Neural cell (in vitro differentiated cells): ENCODE results near the gene NDST4. TPM values are rescaled to one million over a fixed set of nuclear protein-coding genes. Genes with fewer than 3 reads are reported as not detected.
A peak's percentile ranks its signal among the peaks of the same experiment; 100 is the strongest.

ENCODE experiments used
- H2AFZ ChIP-seq: fragments of 200-600, 300-800 bp; sonication (generic), shearing (Covaris generic); 2 replicates; pipeline ENCODE4 v1.6.0; 2014; ENCODE audit warnings: low read depth, mild to moderate bottlenecking, antibody characterized with exemption, low read length, moderate library complexity
- H3F3A ChIP-seq: fragments of 200-600 bp; shearing (Covaris generic); 2 replicates; pipeline ENCODE4 v1.6.1; 2016; ENCODE audit warnings: mild to moderate bottlenecking, moderate library complexity, mixed read lengths, antibody characterized with exemption, low read length; ENCODE audit not compliant: insufficient read depth, poor library complexity, severe bottlenecking
- H3K27ac ChIP-seq: fragments of 200-600, 300-800 bp; sonication (generic), shearing (Covaris generic); 2 replicates; pipeline ENCODE4 v1.5.1; 2014; ENCODE audit warnings: mild to moderate bottlenecking, low read length, moderate library complexity
- H3K27me3 ChIP-seq: fragments of 300-800, 200-600 bp; sonication (generic), shearing (Covaris generic); 2 replicates; pipeline ENCODE4 v1.6.0; 2014; ENCODE audit warnings: mild to moderate bottlenecking, low read depth, low read length, moderate library complexity; ENCODE audit not compliant: insufficient read depth
- H3K36me3 ChIP-seq: fragments of 300-800, 200-600 bp; sonication (generic), shearing (Covaris generic); 2 replicates; pipeline ENCODE4 v1.5.1; 2014; ENCODE audit warnings: mild to moderate bottlenecking, antibody characterized with exemption, low read length, moderate library complexity; ENCODE audit not compliant: insufficient read depth
- H3K4me2 ChIP-seq: fragments of 300-800, 200-600 bp; sonication (generic), shearing (Covaris generic); 2 replicates; pipeline ENCODE4 v1.6.0; 2014; ENCODE audit warnings: mild to moderate bottlenecking, low read length
- H3K4me3 ChIP-seq: fragments of 300-800, 200-600 bp; sonication (generic), shearing (Covaris generic); 2 replicates; pipeline ENCODE4 v1.5.1; 2014; ENCODE audit warnings: mild to moderate bottlenecking, low read length, moderate library complexity
- H3K79me2 ChIP-seq: fragments of 200-600 bp; shearing (Covaris generic); replicated peaks from 2 replicates; pipeline ENCODE4 v1.6.0; 2014; ENCODE audit warnings: mild to moderate bottlenecking, low read length, moderate library complexity; ENCODE audit not compliant: insufficient read depth
- H3K9ac ChIP-seq: fragments of 300-800, 200-600 bp; sonication (generic), shearing (Covaris generic); 2 replicates; pipeline ENCODE4 v1.6.1; 2016; ENCODE audit warnings: mild to moderate bottlenecking, low read length, mixed read lengths
- H3K9me2 ChIP-seq: fragments of 200-600 bp; shearing (Covaris generic); 2 replicates; pipeline ENCODE4 v1.6.1; 2016; ENCODE audit warnings: mild to moderate bottlenecking, low read length, mixed read lengths; ENCODE audit not compliant: insufficient read depth
- H3K9me3 ChIP-seq: fragments of 200-600, 300-800 bp; sonication (generic), shearing (Covaris generic); 2 replicates; pipeline ENCODE4 v1.6.1; 2016; ENCODE audit warnings: mild to moderate bottlenecking, mixed run types, low read length, moderate library complexity, mixed read lengths
- H4K20me1 ChIP-seq: fragments of 200-600 bp; shearing (Covaris generic); 2 replicates; pipeline ENCODE4 v1.6.1; 2016; ENCODE audit warnings: mild to moderate bottlenecking, mixed run types; ENCODE audit not compliant: insufficient read depth
- CTCF ChIP-seq: fragments of 450-650 bp; IDR thresholded peaks from 2 replicates; pipeline ENCODE4 v1.5.1; 2014; ENCODE audit warnings: antibody characterized with exemption, mild to moderate bottlenecking, moderate library complexity; ENCODE audit not compliant: poor library complexity, severe bottlenecking
- EP300 ChIP-seq: fragments of 450-650 bp; conservative IDR thresholded peaks from 2 replicates; pipeline ENCODE4 v1.6.1; 2014; ENCODE audit warnings: antibody characterized with exemption, mild to moderate bottlenecking, moderate library complexity; ENCODE audit not compliant: poor library complexity, severe bottlenecking
- EZH2 ChIP-seq: fragments of 200-600, 300-800 bp; shearing (Covaris generic), sonication (generic); IDR thresholded peaks from 2 replicates; pipeline ENCODE4 v1.6.1; 2014; ENCODE audit warnings: antibody characterized with exemption, low read length, borderline replicate concordance, mild to moderate bottlenecking; ENCODE audit not compliant: insufficient read depth, poor library complexity, severe bottlenecking
- MXI1 ChIP-seq: fragments of 450-650 bp; conservative IDR thresholded peaks from 2 replicates; pipeline ENCODE4 v1.6.1; 2014; ENCODE audit warnings: antibody characterized with exemption, mild to moderate bottlenecking; ENCODE audit not compliant: poor library complexity, severe bottlenecking
- POLR2AphosphoS5 ChIP-seq: IDR thresholded peaks from 2 replicates; pipeline ENCODE4 v1.6.1; 2012
- RAD21 ChIP-seq: fragments of 450-650 bp; conservative IDR thresholded peaks from 2 replicates; pipeline ENCODE4 v1.6.1; 2014; ENCODE audit warnings: antibody characterized with exemption, mild to moderate bottlenecking, moderate library complexity
- REST ChIP-seq: IDR thresholded peaks from 2 replicates; pipeline ENCODE4 v1.6.1; 2012; ENCODE audit warnings: borderline replicate concordance
- SMC3 ChIP-seq: fragments of 450-650 bp; conservative IDR thresholded peaks from 2 replicates; pipeline ENCODE4 v1.6.1; 2014; ENCODE audit warnings: antibody characterized with exemption, mild to moderate bottlenecking, moderate library complexity; ENCODE audit not compliant: poor library complexity
- TAF1 ChIP-seq: IDR thresholded peaks from 2 replicates; pipeline ENCODE4 v1.6.1; 2012; ENCODE audit warnings: low read depth
- polyA minus RNA-seq: library from RNA; depleted of rRNA, polyadenylated mRNA; stranded (reverse); fragments of >200 nt; gene quantifications from 2 replicates; pipeline ENCODE4 v1.2.3, GENCODE V29; 2014
- polyA plus RNA-seq: library from polyadenylated mRNA; depleted of rRNA; stranded (reverse); fragments of >200 nt; gene quantifications from 2 replicates; pipeline ENCODE4 v1.2.3, GENCODE V29; 2014

NDST4 gene
- polyA plus RNA-seq (1.3 and 2.3 TPM in 2 replicates), polyA minus RNA-seq (12.4 and 14.1 TPM in 2 replicates)

- peak; percentile 73 for TF ChIP-seq REST
- peak; percentile 65 for TF ChIP-seq RAD21
- peak; percentile 49 for TF ChIP-seq CTCF
- TF ChIP-seq EZH2: no peak
- TF ChIP-seq MXI1: no peak
- peak; percentile 78 for TF ChIP-seq POLR2AphosphoS5
- peak; percentile 81 for TF ChIP-seq EP300
- peak; percentile 43 for TF ChIP-seq TAF1
- TF ChIP-seq SMC3: peak; percentile 66
- no peaks in the 10 kb centered on the region for H3F3A ChIP-seq
- H4K20me1 ChIP-seq: no peaks in the 10 kb centered on the region
- no peaks in the 10 kb centered on the region for H3K36me3 ChIP-seq
- peak within 1 kb of the TSS; percentile 41 for H2AFZ ChIP-seq
- peak within 1 kb of the TSS; percentile 83 for H3K27ac ChIP-seq
- H3K9ac ChIP-seq: peak within 1 kb of the TSS; percentile 64
- peak within 1 kb of the TSS; percentile 69 for H3K4me3 ChIP-seq
- H3K79me2 ChIP-seq: peaks cover 10% of the 10 kb centered on the region
- H3K4me2 ChIP-seq: peak within 1 kb of the TSS; percentile 84
- no peaks in the 10 kb centered on the region for H3K27me3 ChIP-seq
- no peaks in the 10 kb centered on the region for H3K9me3 ChIP-seq
- H3K9me2 ChIP-seq: no peaks in the 10 kb centered on the region
Measured at GRCh38 chr4:115113506-115114106, at the start of gene NDST4. NDST4 (minus strand) TSS chr4:115113620; CDS start chr4:115077036, 36,584 bp downstream.

GRCh38 chr4:115159141-115159540 lies 45.7 kb upstream of the NDST4 start:
- Histone ChIP-seq H3K9me3 (no peaks in the 10 kb centered on the region), H3K36me3 (no peaks in the 10 kb centered on the region), H3K79me2 (no peaks in the 10 kb centered on the region), H3F3A (no peaks in the 10 kb centered on the region), H4K20me1 (no peaks in the 10 kb centered on the region), H3K27ac (no peak overlapping the region), H2AFZ (no peak overlapping the region), H3K9ac (no peak overlapping the region), H3K4me2 (no peak overlapping the region), H3K9me2 (no peaks in the 10 kb centered on the region), H3K4me3 (no peak overlapping the region), H3K27me3 (no peaks in the 10 kb centered on the region)
- TF ChIP-seq POLR2AphosphoS5 (no peak), CTCF (no peak), EZH2 (no peak), RAD21 (no peak), MXI1 (no peak), TAF1 (no peak), EP300 (no peak), REST (no peak), SMC3 (no peak)
